Neural progenitor cell (in vitro differentiated cells): Measurements from ENCODE around the gene ZNF224.

ENCODE experiments used
- EZH2 ChIP-seq: fragments of 200-600 bp; sonication (generic); IDR thresholded peaks from 2 replicates; pipeline ENCODE4 v1.6.1; 2017; ENCODE audit warnings: antibody characterized with exemption, mild to moderate bottlenecking, moderate library complexity
- EZH2phosphoT487 ChIP-seq: fragments of 200-600 bp; sonication (generic); IDR thresholded peaks from 2 replicates; pipeline ENCODE4 v1.6.1; 2017; ENCODE audit warnings: antibody characterized with exemption
- TF ChIP-seq, protein P1 (sequence below): fragments of 200-600 bp; sonication (generic); IDR thresholded peaks from 2 replicates; pipeline ENCODE4 v1.5.1; 2017; ENCODE audit warnings: antibody characterized with exemption, mild to moderate bottlenecking

DNA sequence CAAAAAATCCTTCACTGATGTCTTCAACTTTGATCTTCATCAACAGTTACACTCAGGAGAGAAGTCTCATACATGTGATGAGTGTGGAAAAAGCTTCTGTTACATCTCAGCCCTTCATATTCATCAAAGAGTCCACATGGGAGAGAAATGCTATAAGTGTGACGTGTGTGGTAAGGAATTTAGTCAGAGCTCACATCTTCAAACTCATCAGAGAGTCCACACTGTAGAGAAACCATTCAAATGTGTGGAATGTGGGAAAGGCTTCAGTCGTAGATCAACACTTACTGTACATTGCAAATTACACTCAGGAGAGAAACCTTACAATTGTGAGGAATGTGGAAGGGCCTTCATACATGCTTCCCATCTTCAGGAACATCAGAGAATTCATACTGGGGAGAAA lies 62.3 kb downstream of the ZNF224 start:
- TF ChIP-seq, protein P1, sequence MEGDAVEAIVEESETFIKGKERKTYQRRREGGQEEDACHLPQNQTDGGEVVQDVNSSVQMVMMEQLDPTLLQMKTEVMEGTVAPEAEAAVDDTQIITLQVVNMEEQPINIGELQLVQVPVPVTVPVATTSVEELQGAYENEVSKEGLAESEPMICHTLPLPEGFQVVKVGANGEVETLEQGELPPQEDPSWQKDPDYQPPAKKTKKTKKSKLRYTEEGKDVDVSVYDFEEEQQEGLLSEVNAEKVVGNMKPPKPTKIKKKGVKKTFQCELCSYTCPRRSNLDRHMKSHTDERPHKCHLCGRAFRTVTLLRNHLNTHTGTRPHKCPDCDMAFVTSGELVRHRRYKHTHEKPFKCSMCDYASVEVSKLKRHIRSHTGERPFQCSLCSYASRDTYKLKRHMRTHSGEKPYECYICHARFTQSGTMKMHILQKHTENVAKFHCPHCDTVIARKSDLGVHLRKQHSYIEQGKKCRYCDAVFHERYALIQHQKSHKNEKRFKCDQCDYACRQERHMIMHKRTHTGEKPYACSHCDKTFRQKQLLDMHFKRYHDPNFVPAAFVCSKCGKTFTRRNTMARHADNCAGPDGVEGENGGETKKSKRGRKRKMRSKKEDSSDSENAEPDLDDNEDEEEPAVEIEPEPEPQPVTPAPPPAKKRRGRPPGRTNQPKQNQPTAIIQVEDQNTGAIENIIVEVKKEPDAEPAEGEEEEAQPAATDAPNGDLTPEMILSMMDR, result no peak
- TF ChIP-seq EZH2phosphoT487 (no peak), EZH2 (no peak)
